Activated naive CD8-positive, alpha-beta T cell treated with anti-CD3 and anti-CD28 coated beads for 36 hours (primary cell): ENCODE results near the gene SEMA4D. TPM values are rescaled to one million over a fixed set of nuclear protein-coding genes. Genes with fewer than 3 reads are reported as not detected.

Experiments used
- DNase-seq: peaks from one replicate; pipeline ENCODE4 v3.0.0; 2021
- H3K27ac Mint-ChIP-seq: one replicate; pipeline ENCODE4 v1.8.0; 2022; ENCODE audit warnings: mild to moderate bottlenecking, moderate library complexity, mixed read lengths
- H3K27me3 Mint-ChIP-seq: one replicate; pipeline ENCODE4 v1.8.0; 2022; ENCODE audit warnings: mild to moderate bottlenecking, mixed read lengths
- H3K36me3 Mint-ChIP-seq: one replicate; pipeline ENCODE4 v1.8.0; 2021; ENCODE audit warnings: mild to moderate bottlenecking, mixed read lengths
- H3K4me1 Mint-ChIP-seq: one replicate; pipeline ENCODE4 v1.8.0; 2021; ENCODE audit warnings: mixed read lengths
- H3K4me3 Mint-ChIP-seq: one replicate; pipeline ENCODE4 v1.8.0; 2022; ENCODE audit warnings: mild to moderate bottlenecking, moderate library complexity, mixed read lengths
- H3K9me3 Mint-ChIP-seq: one replicate; pipeline ENCODE4 v1.8.0; 2022; ENCODE audit warnings: mixed read lengths
- total RNA-seq, 2 experiments: library from RNA; stranded (reverse); gene quantifications; one replicate each; pipeline ENCODE4 v1.2.3, GENCODE V29; 2021

SEMA4D gene
- total RNA-seq, 2 experiments from 2014 or later: 239 to 245 TPM

DNA sequence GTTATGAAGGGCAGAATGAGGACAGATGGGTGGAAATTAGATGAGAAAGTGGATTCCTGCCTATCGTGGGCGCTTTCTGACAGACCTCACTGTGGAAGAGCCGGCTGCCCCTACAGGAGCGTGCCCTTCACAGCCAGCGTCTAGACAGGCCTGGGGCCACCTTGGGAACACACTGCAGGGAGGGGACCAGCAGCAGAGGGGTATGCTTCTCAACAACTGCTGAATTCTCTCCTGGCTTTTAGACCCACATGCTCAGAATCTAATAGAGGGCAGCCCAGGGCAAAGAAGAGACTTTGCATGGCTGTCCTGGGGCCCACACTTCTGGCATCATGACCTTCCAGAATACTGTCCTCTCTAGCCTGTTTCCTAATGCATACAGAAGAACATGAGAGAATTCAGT lies 2.1 kb upstream of the SEMA4D start:
- H3K9me3 Mint-ChIP-seq: no peaks in the 10 kb centered on the region
- H3K4me1 Mint-ChIP-seq: peaks cover 60% of the 10 kb centered on the region
- peaks cover 14% of the 10 kb centered on the region for H3K36me3 Mint-ChIP-seq
- H3K27me3 Mint-ChIP-seq: no peaks in the 10 kb centered on the region
- no peak for DNase-seq
- H3K27ac Mint-ChIP-seq: no peak overlapping the region
- H3K4me3 Mint-ChIP-seq: no peak overlapping the region

DNA sequence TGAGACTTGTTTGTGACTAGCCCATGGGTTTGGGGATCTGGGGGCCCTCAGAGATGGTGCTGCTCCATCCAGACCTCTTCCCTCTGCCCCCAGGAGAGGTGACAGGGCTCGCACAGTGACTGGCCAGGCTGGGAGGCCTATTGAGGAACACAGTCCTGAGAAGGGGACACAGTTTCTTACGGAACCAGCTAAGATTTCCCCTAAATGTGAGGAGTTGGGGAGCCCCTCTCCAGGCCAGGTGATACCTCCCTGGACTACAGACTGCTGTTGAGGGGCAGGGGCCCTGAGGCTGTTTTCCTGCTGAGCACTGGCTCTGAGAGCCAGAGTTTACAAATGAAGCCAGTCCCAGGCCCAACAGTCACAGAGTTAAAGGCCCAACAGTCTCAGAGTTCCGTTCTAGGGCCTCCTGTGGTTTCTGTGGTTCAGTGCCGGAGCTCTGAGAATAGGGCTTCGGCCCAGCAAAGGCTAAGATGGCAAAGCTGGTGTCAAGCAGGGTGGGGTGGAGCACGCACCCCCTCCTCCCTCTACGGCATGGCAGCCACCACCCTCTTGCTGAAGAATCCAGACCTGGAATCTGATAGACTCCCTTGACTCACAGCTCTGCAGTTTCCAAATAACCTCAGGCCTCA lies 1.1 kb upstream of the SEMA4D start:
- peak; percentile 43 for DNase-seq
- H3K27ac Mint-ChIP-seq: peak overlapping the region; percentile 92
- peaks cover 22% of the 10 kb centered on the region for H3K36me3 Mint-ChIP-seq
- H3K4me1 Mint-ChIP-seq: peaks cover 66% of the 10 kb centered on the region
- no peaks in the 10 kb centered on the region for H3K27me3 Mint-ChIP-seq
- no peaks in the 10 kb centered on the region for H3K9me3 Mint-ChIP-seq
- H3K4me3 Mint-ChIP-seq: peak overlapping the region; percentile 86

DNA sequence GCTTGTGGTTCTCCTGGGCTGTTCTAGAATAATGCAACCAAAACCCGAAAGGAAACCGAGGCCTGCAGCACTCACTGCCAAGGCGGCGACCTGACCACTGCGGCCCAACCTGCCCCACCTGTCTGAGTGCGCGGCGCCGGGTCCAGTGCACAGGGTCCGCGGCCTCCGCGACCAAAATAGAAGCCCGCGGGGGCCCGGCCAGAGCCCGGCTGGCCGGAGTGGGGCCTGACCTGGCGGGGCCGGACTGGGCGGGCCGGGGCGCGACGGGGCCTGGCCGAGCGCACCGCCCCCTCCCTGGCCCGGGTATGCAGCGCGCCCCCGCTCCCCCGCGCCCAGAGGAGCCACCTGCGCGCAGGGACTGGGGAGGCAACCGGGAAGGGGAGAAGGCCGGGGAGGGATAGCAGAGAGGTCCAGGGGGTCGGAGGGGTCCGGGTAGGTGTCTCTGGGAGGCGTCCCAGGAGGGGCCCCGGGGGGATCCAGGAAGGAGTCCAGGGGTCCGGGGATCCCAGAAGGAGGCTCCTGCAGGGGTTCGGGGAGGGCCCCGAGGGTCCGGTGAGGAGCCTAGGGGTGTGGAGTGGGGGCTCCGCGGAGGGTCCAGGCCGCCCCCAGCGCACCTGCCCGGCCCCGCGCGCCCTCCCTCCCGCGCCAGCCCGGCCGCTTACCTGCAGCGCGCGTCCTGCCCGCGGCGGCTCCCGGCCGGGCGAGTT lies 503 bp downstream of the SEMA4D start:
- peak; percentile 36 for DNase-seq
- Mint-ChIP-seq H3K27ac (peak overlapping the region; percentile 92), H3K4me1 (peaks cover 68% of the 10 kb centered on the region), H3K27me3 (no peaks in the 10 kb centered on the region), H3K4me3 (peak overlapping the region; percentile 89), H3K9me3 (no peaks in the 10 kb centered on the region), H3K36me3 (peaks cover 33% of the 10 kb centered on the region)

DNA sequence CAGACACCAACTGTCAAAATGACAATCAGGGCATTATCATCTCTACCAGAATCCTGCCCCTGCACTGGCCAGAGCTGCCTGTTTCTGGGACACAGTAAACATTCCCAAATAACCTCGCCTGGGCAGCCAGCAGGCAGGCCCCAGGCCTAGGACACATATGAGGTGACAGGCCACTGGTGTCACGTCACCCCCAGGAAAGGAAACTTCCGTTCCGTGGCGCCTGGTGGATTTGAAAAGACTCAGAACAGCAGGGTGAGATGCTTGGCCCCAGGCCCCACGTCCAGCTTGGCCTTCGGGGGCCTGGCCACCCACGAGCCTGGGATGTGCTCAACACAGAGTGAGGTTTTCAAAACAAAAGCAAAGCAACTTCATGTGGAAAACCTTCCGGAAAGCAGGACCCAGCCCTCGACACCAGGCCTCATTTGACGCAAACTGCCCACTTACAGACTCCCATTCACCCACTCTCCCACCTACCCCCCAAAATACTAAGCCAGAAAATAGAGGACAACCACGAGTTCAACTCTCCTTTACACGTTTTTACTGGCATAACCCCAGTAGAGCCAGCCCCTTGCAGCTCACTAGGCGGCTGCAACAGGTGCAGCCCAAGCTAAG lies 1.2 kb downstream of the SEMA4D start:
- Mint-ChIP-seq H3K27me3 (no peaks in the 10 kb centered on the region), H3K4me3 (peak overlapping the region; percentile 89), H3K9me3 (no peaks in the 10 kb centered on the region), H3K27ac (peak overlapping the region; percentile 92), H3K36me3 (peaks cover 40% of the 10 kb centered on the region), H3K4me1 (peaks cover 68% of the 10 kb centered on the region)
- peak; percentile 53 for DNase-seq

DNA sequence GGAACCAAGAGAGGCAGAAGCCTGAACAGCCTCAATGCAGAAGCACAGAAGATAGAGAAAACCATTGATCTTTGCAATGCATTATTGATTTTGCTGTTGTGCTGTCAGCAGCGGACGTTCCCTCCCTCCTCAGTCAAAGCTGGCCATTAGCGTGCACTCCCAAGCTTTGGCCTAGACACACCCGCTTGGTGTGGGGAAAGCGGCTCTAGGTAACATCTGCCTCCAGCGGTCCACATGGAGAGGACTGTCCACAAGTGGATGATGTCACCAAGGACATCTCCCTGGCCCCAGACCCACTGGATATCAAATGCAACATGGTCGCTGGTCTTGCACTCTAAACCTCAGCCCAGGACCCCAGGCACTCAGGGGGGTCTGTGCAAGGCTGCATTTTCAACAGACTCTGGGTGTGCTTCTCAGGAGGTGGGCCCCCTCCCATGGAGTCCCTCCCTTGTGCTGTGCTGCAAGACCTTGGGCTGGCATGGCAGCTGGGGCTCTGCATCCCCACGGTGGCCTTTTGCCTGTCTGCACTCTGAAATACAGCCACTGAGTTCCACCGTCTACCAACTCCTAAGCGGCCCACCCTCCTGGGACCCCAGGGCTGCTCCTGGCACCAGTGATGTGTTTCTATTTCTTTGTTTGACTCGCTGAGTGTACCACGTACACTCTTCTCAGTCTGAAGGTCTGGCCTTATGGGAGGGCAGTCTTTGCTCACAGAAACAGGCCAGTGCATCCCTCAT lies 1.9 kb downstream of the SEMA4D start:
- Mint-ChIP-seq H3K36me3 (peaks cover 45% of the 10 kb centered on the region), H3K27ac (peak overlapping the region; percentile 92), H3K4me3 (peak overlapping the region; percentile 89), H3K9me3 (no peaks in the 10 kb centered on the region), H3K4me1 (peaks cover 68% of the 10 kb centered on the region), H3K27me3 (no peaks in the 10 kb centered on the region)
- DNase-seq: no peak

DNA sequence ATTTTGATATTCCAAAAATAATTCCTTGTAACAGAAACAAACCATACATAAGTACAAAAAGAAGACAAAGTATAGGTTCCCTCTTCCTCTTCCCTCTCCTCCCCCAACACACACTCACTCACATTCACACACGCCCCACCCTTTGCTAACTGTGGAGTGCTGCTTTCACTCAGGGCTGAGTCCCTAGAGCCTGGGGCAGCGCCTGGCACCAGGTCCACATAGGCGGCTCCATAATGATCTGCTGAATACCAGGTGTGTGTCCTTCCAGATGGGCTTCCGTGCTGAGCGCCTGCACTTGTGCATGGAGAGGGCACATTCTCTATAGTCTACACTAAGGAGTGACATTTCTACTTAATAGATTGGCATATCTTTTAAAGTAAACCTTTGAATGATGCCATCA lies 3.7 kb downstream of the SEMA4D start:
- H3K27ac Mint-ChIP-seq: peak overlapping the region; percentile 82
- no peak for DNase-seq
- peaks cover 77% of the 10 kb centered on the region for H3K4me1 Mint-ChIP-seq
- H3K9me3 Mint-ChIP-seq: no peaks in the 10 kb centered on the region
- H3K4me3 Mint-ChIP-seq: peak overlapping the region; percentile 89
- peaks cover 56% of the 10 kb centered on the region for H3K36me3 Mint-ChIP-seq
- no peaks in the 10 kb centered on the region for H3K27me3 Mint-ChIP-seq

DNA sequence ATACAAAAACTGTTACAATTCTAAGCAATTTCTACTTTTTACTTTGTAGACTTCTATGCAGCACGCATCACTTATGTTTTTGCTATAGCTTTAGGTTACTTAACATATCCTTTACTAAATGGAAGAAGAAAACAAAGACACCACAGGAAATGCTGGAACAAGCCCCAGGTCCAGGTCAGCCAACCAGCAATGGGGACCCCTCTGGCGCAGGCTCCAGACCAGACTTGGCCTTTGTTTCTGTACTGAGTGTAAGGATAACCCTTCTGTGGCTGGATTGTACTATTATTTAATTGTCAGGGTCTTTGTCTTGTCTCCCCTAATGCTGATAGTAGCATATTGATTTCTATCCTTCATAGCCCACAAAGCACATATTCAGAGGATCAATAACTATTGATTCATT lies 4.2 kb downstream of the SEMA4D start:
- H3K4me3 Mint-ChIP-seq: peak overlapping the region; percentile 89
- peaks cover 4% of the 10 kb centered on the region for H3K9me3 Mint-ChIP-seq
- no peaks in the 10 kb centered on the region for H3K27me3 Mint-ChIP-seq
- peak overlapping the region; percentile 82 for H3K27ac Mint-ChIP-seq
- H3K4me1 Mint-ChIP-seq: peaks cover 76% of the 10 kb centered on the region
- peaks cover 61% of the 10 kb centered on the region for H3K36me3 Mint-ChIP-seq
- DNase-seq: no peak

DNA sequence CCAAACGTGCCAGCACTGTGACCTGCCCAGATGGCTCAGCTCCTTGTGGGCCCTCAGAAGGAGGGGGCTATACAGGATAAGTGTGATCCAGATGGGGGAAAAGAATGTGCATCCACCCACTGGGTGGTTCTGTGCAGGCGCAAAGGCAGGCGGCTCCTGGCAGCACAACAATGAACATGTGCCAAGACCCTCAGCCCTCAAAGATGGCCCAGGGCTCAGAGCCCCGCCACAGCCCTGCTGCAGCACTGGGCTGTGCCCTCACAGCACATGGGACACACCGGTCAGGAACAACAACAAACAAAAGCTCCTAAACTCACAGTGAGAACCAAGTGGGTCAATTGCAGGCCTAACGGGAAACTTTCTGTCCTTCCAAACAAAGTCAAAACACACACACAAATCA lies 4.7 kb downstream of the SEMA4D start:
- DNase-seq: no peak
- Mint-ChIP-seq H3K4me3 (peak overlapping the region; percentile 89), H3K27me3 (no peaks in the 10 kb centered on the region), H3K9me3 (peaks cover 4% of the 10 kb centered on the region), H3K36me3 (peaks cover 65% of the 10 kb centered on the region), H3K4me1 (peaks cover 75% of the 10 kb centered on the region), H3K27ac (peak overlapping the region; percentile 82)

DNA sequence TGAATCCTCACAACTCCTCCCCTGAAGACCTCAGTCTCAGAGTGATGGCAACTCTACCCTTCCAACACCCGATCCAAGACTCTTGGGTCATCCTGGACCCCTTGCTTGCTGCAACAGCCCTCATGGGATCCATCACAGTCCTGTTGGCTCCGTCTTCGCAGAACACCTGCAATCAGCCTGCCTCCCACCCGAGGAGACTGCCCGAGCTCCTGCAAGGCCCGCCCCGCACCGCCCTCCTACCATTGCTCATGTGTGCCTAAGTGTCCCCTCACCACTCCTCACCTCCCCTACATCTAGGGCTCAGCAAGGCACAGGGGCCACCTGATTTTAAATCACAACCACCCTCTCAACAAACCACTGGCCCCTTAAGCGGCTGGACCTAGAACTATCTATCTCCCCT lies 5.3 kb downstream of the SEMA4D start:
- Mint-ChIP-seq H3K27me3 (no peaks in the 10 kb centered on the region), H3K36me3 (peaks cover 70% of the 10 kb centered on the region), H3K4me1 (peaks cover 78% of the 10 kb centered on the region), H3K9me3 (peaks cover 4% of the 10 kb centered on the region), H3K27ac (peak overlapping the region; percentile 81), H3K4me3 (peak overlapping the region; percentile 71)
- DNase-seq: no peak

DNA sequence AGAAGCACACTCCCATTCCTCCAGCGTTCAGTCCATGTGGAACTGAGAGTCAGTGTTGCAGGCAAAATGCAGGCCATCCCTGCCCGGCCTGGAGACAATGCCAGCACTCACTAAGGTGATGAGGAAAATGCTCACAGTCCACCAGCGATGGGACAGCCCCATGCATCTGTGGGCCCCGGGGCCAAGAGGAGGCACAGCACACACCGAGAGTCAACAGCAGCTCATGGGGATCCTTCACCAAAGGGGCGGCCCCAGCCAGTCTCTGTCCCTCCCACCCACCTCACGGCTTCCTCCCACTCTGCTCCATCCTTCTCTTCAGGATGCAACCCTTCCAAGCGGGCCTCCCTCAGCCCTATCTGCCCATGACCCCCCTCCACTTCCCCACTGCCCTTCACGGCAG lies 6.2 kb downstream of the SEMA4D start:
- Mint-ChIP-seq H3K4me3 (peak overlapping the region; percentile 71), H3K27ac (peak overlapping the region; percentile 81), H3K4me1 (peaks cover 85% of the 10 kb centered on the region), H3K9me3 (peaks cover 4% of the 10 kb centered on the region), H3K36me3 (peaks cover 69% of the 10 kb centered on the region), H3K27me3 (no peaks in the 10 kb centered on the region)
- peak; percentile 55 for DNase-seq

DNA sequence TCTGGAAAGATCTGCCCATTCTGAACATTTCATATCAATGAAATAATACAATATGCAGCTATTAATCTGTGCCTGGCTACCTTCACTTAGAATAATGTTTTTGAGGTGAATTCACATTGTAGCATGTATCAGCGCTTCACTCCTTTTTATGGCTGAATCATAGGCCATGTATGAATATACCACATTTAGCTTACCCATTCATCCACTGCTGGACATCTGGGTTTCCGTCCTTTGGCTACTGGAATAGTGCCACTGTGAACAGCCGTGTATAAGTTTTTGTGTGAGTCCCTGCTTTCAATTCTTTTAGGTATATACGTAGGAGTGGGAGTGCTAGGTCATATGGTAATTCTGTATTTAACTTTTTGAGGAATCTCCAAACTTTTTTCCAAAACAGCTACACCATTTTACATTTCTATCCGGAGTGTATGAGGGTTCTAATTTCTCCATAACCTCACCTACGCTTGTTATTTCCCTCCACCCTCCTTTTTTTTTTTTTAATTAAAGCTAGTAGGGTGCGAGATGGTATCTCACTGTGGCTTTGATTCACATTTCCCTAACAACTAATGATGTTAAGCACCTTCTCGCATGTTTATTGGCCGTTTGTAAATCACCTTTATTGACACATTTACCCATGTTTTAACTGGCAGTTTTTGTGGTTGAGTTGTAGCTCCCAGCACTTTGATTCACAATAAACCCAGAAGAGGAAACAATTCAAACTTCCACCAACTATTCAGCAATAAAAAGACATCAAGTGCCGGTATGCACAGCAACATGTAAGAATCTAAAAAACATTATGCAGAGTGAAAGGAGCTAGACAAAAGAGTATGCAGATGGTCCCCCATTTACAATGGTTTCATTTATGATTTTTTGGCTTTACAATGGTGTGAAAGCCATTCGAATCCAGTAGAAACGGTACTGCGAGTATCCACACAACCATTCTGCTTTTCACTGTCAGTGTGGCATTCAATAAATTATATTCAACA lies 8.1 kb downstream of the SEMA4D start:
- peak overlapping the region; percentile 81 for H3K27ac Mint-ChIP-seq
- DNase-seq: no peak
- H3K27me3 Mint-ChIP-seq: no peaks in the 10 kb centered on the region
- H3K36me3 Mint-ChIP-seq: peaks cover 74% of the 10 kb centered on the region
- peaks cover 91% of the 10 kb centered on the region for H3K4me1 Mint-ChIP-seq
- peaks cover 6% of the 10 kb centered on the region for H3K9me3 Mint-ChIP-seq
- peak overlapping the region; percentile 67 for H3K4me3 Mint-ChIP-seq

DNA sequence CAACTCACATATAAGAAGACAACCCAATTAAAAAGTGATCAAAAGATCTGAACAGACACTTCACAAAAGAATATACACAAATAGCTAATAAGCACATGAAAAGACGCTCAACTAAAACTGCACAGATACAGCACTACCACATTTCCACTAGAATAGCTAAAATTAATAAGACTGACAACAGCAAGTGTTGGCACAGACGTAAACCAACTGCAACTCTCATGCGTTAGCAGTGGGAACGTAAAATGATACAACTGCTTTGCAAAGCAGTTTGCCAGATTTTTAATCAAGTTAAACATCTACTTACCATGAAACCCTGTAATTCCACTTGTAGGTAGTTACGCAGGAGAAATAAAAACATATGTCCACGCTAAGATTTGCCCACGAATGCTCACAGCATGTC lies 9.0 kb downstream of the SEMA4D start:
- no peak overlapping the region for H3K4me3 Mint-ChIP-seq
- peaks cover 89% of the 10 kb centered on the region for H3K4me1 Mint-ChIP-seq
- H3K9me3 Mint-ChIP-seq: peaks cover 6% of the 10 kb centered on the region
- H3K27ac Mint-ChIP-seq: peak overlapping the region; percentile 81
- no peaks in the 10 kb centered on the region for H3K27me3 Mint-ChIP-seq
- DNase-seq: no peak
- H3K36me3 Mint-ChIP-seq: peaks cover 75% of the 10 kb centered on the region

DNA sequence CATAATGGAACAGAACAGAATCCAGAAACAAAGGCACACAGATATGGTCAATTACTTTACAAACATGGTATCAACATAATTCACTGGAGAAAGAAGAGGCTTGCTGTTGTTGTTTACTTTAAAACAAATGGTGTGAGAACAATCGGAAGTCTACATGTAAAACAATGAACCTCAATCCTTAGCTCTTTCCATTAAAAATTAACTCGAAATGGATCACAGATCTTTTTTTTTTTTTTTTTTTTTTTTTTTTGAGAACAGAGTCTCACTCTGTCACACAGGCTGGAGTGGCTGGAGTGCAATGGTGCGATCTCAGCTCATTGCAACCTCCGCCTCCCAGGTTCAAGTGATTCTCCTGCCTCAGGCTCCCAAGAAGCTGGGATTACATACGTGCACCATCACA lies 9.8 kb downstream of the SEMA4D start:
- Mint-ChIP-seq H3K4me1 (peaks cover 87% of the 10 kb centered on the region), H3K27me3 (no peaks in the 10 kb centered on the region), H3K36me3 (peaks cover 72% of the 10 kb centered on the region), H3K9me3 (peaks cover 6% of the 10 kb centered on the region), H3K4me3 (no peak overlapping the region), H3K27ac (peak overlapping the region; percentile 81)
- DNase-seq: no peak

DNA sequence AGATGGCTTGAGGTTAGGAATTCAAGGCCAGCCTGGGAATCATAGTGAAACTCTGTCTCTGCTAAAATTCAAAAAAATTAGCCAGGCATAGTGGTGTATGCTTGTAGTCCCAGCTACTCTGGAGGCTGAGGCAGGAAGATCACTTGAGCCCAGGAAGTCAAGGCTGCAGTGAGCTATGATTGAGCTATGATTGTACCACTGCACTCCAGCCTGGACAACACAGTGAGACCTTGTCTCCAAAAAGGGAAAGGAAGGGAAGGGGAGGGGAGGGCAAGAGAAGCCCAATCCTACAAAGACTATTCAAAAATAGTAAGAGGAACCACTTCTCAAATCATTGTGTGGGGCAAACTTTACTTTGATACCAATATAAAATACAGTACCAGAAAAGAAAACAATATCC lies 11.2 kb downstream of the SEMA4D start:
- Mint-ChIP-seq H3K4me1 (peaks cover 88% of the 10 kb centered on the region), H3K9me3 (peaks cover 6% of the 10 kb centered on the region), H3K27ac (peak overlapping the region; percentile 59), H3K4me3 (no peak overlapping the region), H3K36me3 (peaks cover 63% of the 10 kb centered on the region), H3K27me3 (no peaks in the 10 kb centered on the region)
- DNase-seq: no peak
